Measurements from ENCODE around the gene CCDC141.

The CCDC141 gene

DNA sequence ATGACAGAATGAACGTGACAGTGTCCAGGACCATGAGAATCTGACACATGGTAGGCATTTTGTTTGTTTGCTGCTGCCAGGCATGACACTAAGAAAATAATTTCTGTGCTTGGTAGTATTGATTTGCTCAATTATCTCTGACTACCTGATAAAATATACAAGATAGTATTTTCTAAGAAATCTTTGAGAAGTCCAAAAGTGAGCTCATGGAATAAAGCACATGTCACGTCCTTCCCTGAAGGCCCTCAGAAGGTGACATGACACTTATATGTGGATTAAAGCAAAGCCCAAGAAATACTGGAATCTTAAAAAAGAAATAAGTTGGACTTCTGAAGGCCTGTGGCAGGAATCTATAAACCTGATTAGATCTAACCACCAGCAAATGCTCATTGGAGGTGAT lies 238.9 kb downstream of the CCDC141 start:
- Histone ChIP-seq H3K36me3 (0 out of 2 replicates have a peak, but pooled peaks cover 3% of the 10 kb centered on the region), H3K9me3 (ENCODE audit: severe bottlenecking) (no peaks in the 10 kb centered on the region), H3K4me3 (ENCODE audit: low read depth, low read length) (no peak overlapping the region), H3K27ac (no peak overlapping the region), H3K27me3 (ENCODE audit: insufficient read depth, low read depth, severe bottlenecking) (no peaks in the 10 kb centered on the region)
- TF ChIP-seq, protein P1, sequence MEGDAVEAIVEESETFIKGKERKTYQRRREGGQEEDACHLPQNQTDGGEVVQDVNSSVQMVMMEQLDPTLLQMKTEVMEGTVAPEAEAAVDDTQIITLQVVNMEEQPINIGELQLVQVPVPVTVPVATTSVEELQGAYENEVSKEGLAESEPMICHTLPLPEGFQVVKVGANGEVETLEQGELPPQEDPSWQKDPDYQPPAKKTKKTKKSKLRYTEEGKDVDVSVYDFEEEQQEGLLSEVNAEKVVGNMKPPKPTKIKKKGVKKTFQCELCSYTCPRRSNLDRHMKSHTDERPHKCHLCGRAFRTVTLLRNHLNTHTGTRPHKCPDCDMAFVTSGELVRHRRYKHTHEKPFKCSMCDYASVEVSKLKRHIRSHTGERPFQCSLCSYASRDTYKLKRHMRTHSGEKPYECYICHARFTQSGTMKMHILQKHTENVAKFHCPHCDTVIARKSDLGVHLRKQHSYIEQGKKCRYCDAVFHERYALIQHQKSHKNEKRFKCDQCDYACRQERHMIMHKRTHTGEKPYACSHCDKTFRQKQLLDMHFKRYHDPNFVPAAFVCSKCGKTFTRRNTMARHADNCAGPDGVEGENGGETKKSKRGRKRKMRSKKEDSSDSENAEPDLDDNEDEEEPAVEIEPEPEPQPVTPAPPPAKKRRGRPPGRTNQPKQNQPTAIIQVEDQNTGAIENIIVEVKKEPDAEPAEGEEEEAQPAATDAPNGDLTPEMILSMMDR (IDR thresholded peaks at IDR 0.05; ENCODE audit: low read depth, low read length) = no peak
- DNase-seq = no peak

DNA sequence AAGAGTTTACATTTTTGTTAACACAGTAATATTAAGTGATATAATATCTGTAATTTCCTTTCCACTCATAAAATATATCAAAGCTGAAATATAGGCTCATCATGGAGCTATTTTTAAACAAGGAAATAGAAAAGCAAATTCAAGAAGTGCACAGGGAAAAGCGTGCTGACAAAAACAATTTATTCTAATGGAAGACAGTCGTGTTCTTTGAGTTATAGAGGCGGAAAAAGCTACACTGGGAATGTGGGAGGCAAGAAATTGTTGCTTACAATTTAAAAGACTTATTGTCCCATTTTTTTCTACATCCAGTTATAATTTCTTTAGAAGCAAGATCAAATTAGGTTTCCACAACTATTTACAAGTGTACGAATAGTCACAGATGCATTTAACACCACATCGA lies 239.5 kb downstream of the CCDC141 start:
- H3K36me3 ChIP-seq = 0 out of 2 replicates have a peak, but pooled peaks cover 3% of the 10 kb centered on the region
- no peaks in the 10 kb centered on the region for H3K27me3 ChIP-seq (ENCODE audit: insufficient read depth, low read depth, severe bottlenecking)
- TF ChIP-seq, protein P1 (IDR thresholded peaks at IDR 0.05; ENCODE audit: low read depth, low read length) = no peak
- H3K9me3 ChIP-seq (ENCODE audit: severe bottlenecking) = no peaks in the 10 kb centered on the region
- H3K27ac ChIP-seq = no peak overlapping the region
- DNase-seq = no peak
- H3K4me3 ChIP-seq (ENCODE audit: low read depth, low read length) = no peak overlapping the region

DNA sequence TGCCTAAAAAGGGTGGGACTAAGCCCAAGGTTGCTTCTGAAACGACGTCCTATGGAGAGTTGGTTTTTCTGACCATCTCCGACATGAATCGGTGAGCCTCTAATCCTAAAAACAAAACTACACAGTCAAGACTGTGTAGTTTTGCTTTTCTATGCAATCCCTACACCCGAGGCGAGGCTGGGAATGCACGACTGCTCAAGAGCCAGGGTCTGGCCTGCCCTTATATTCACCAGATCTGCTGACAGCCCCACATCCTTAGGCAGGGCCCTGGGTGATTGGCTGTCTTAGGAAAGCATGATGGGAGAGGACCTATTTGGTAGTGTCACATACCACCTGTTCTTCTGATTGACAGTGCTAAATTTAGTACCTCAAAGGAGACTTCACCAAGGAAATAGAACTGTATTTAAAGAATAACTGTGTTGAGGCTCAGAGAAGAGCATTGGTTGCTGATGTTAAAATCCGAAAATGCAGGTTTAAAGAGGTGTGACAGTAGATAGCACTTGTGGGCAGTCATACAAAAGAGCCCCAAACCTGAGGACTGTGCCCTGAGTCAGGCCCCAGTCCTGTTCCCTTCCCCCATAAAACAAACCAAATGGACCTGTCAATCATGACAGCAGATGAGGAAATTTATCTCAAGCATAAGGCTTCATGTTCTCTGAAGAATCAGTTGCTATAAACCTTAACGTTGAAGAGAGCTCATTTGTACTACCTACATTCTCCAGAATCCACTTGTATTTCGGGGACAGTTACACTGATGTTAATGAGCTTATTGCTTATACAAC lies 242.5 kb downstream of the CCDC141 start, which contains the start of gene TTN:
TTN (minus strand) TSS at position 197 of the 782 bp plus-strand sequence. CDS start 2,781 bp downstream, outside the sequence.
- Histone ChIP-seq H3K9me3 (ENCODE audit: severe bottlenecking) (no peaks in the 10 kb centered on the region), H3K4me3 (ENCODE audit: low read depth, low read length) (no peak within 1 kb of the TSS), H3K36me3 (peaks cover 3% of the 10 kb centered on the region; the same call in 1 of the 2 replicates), H3K27ac (no peak within 1 kb of the TSS), H3K27me3 (ENCODE audit: insufficient read depth, low read depth, severe bottlenecking) (no peaks in the 10 kb centered on the region)
- no peak for DNase-seq
- TF ChIP-seq, protein P1 (IDR thresholded peaks at IDR 0.05; ENCODE audit: low read depth, low read length) = no peak

DNA sequence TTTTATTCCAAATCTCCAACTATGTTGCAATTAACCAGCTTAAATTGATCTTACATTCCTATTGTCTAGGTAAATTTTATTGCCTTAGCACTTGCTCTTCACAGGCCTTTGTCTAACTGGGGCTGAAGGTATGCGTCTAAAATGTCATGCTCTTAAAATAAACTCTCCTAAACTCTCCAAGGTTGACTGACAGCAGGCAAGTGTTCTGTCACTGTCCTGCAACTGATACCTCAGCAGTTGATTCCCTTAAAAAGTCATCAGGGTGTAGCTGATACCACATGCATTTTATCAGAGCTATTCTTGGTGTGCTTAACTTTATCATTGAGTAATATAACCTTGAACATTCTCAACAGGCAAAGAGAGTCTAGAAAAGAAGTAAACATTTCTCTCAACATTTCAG lies 243.4 kb downstream of the CCDC141 start:
- Histone ChIP-seq H3K27ac (no peak overlapping the region), H3K9me3 (ENCODE audit: severe bottlenecking) (no peaks in the 10 kb centered on the region), H3K27me3 (ENCODE audit: insufficient read depth, low read depth, severe bottlenecking) (no peaks in the 10 kb centered on the region), H3K4me3 (ENCODE audit: low read depth, low read length) (no peak overlapping the region), H3K36me3 (no peaks in the 10 kb centered on the region; the same call in 1 of the 2 replicates)
- no peak for DNase-seq
- TF ChIP-seq, protein P1 (IDR thresholded peaks at IDR 0.05; ENCODE audit: low read depth, low read length) = no peak

DNA sequence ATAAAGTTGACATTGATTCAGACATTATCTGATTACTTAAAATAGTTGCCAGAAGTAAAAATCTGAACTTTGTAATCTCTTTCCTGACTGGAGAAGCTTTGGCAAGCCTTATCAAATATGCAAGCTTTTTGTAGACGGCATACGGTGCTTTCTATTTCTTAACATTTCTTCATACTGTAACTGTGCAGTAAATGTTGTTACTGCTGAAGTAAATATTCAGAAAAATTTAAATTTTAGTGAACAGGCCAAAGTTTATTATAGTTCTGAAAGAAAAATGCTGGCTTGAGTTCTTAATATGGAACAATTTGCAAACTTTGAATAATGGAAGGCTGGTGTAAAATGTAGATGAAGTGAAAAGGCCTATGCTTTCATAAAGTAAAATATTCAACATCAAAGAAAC lies 244.5 kb downstream of the CCDC141 start:
- H3K36me3 ChIP-seq = no peaks in the 10 kb centered on the region; the same call in none of the 2 replicates
- H3K9me3 ChIP-seq (ENCODE audit: severe bottlenecking) = no peaks in the 10 kb centered on the region
- DNase-seq = no peak
- TF ChIP-seq, protein P1 (IDR thresholded peaks at IDR 0.05; ENCODE audit: low read depth, low read length) = no peak
- H3K27me3 ChIP-seq (ENCODE audit: insufficient read depth, low read depth, severe bottlenecking) = no peaks in the 10 kb centered on the region
- H3K27ac ChIP-seq = no peak overlapping the region
- H3K4me3 ChIP-seq (ENCODE audit: low read depth, low read length) = no peak overlapping the region

Data from WERI-Rb-1 (cell line).